Vagina (tissue), 2 donors: ENCODE results near the gene CELF4. TPM values are rescaled to one million over a fixed set of nuclear protein-coding genes. Genes with fewer than 3 reads are reported as not detected.

Experiments
- DNase-seq, 2 donors: peaks; one replicate each; pipeline ENCODE4 v3.0.0-alpha.2; 2017; ENCODE audit errors: extremely low spot score in 2 of 2
- H3K27ac ChIP-seq: fragments of 200-600 bp; sonication (generic); one replicate; pipeline ENCODE4 v1.5.1; 2019
- H3K27me3 ChIP-seq: fragments of 200-600 bp; sonication (generic); one replicate; pipeline ENCODE4 v1.5.1; 2019
- H3K36me3 ChIP-seq, 2 donors: fragments of 200-600 bp; sonication (generic); one replicate each; pipeline ENCODE4 v1.5.1; 2017 to 2019
- H3K4me1 ChIP-seq: fragments of 200-600 bp; sonication (generic); one replicate; pipeline ENCODE4 v1.5.1; 2019
- H3K4me3 ChIP-seq, 2 donors: fragments of 200-600 bp; sonication (generic); 1 replicate in 1 of 2; 2 replicates in 1 of 2; pipeline ENCODE4 v1.5.1; 2016 to 2019
- H3K9me3 ChIP-seq: fragments of 200-600 bp; sonication (generic); one replicate; pipeline ENCODE4 v1.5.1; 2019
- CTCF ChIP-seq, 3 experiments: fragments of 450-650 bp in 2 of 3; fragments of 200-600 bp in 1 of 3; sonication (generic) in 1 of 3; IDR thresholded peaks; one replicate each; pipeline ENCODE4 v1.5.1; 2017 to 2019; ENCODE audit warnings: antibody characterized with exemption in 3 of 3, mild to moderate bottlenecking in 2 of 3, moderate library complexity in 2 of 3
- POLR2A ChIP-seq, 2 donors: fragments of 450-650 bp; IDR thresholded peaks; one replicate each; pipeline ENCODE4 v1.6.1; 2017; ENCODE audit warnings: antibody characterized with exemption in 2 of 2, mild to moderate bottlenecking in 2 of 2, moderate library complexity in 2 of 2
- POLR2AphosphoS5 ChIP-seq, 2 donors: sonication (generic); formaldehyde crosslinking; IDR thresholded peaks; one replicate each; pipeline ENCODE4 v1.9.0; 2017; ENCODE audit warnings: antibody characterized with exemption in 2 of 2, mild to moderate bottlenecking in 2 of 2, low read depth in 1 of 2; ENCODE audit not compliant: insufficient read depth in 1 of 2
- intact Hi-C: fragments of 100-400 bp; cut with DNase I; formaldehyde crosslinking; loops from one replicate; pipeline ENCODE4 v1.15.1; 2023
- total RNA-seq: library from RNA; depleted of rRNA; stranded (reverse); fragments of >200 nt; gene quantifications from one replicate; pipeline ENCODE4 v1.2.3, GENCODE V29; 2016

Gene CELF4
- total RNA-seq, 1 donor from 2014 or later, result 2.2 TPM

DNA sequence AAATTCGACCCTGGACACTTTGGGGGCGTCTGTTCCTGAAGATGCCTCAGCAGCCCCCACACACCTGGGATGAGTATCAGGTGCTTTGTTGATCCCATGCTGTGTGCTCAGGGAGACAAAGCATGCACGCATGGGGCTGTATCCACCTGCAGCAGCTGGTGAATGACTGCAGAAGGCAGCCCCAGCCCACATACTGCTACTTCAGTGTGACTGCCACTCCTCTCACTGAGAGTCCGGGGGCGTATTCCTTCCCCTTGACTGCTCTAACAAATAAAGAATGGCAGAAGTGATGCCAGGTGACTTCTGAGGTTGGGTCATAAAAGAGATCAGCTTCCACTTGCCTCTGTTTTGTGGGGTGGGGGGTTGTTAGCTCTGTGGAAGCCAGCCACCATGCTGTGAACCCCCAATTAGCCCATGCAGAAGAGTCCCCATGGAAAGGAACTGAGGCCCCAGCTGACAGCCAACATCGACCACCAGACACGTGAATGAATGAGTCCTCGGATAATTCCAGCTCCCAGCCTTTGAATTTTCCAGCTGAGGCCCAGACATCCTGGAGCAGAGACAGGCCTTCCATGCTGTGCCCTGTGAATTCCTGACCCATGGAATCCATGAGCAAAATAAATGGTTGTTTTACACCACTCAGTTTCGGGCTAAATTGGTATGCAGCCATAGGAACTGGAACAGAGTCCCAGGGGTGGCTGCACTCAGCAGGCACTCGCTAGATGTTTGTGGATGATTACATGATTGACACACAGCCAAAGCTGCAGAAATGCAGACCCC lies 289.3 kb downstream of the CELF4 start:
- TF ChIP-seq POLR2AphosphoS5 (IDR thresholded peaks at IDR 0.05; ENCODE audit: insufficient read depth in 1 of 2, low read depth in 1 of 2) (no peak), POLR2A (IDR thresholded peaks at IDR 0.05) (no peak), CTCF (IDR thresholded peaks at IDR 0.05) (no peak)
- no peaks in the 10 kb centered on the region for H3K9me3 ChIP-seq
- H3K27ac ChIP-seq, result no peak overlapping the region
- H3K4me3 ChIP-seq, result no peak overlapping the region
- no peak for DNase-seq
- H3K36me3 ChIP-seq, result no peaks in the 10 kb centered on the region
- H3K27me3 ChIP-seq, result no peaks in the 10 kb centered on the region
- H3K4me1 ChIP-seq, result peaks cover 8% of the 10 kb centered on the region
- intact Hi-C loops, result no loop called here

GRCh38 chr18:37275237-37275741 lies 290.3 kb downstream of the CELF4 start:
- H3K4me3 ChIP-seq, result no peak overlapping the region
- intact Hi-C loops, result no loop called here

GRCh38 chr18:37274309-37275236 lies 291.0 kb downstream of the CELF4 start:
- H3K4me3 ChIP-seq, result no peak overlapping the region
- peaks cover 8% of the 10 kb centered on the region for H3K4me1 ChIP-seq
- no peaks in the 10 kb centered on the region for H3K9me3 ChIP-seq
- DNase-seq, result no peak
- H3K27ac ChIP-seq, result no peak overlapping the region
- intact Hi-C loops, result no loop called here
- TF ChIP-seq POLR2A (IDR thresholded peaks at IDR 0.05), result no peak
- H3K27me3 ChIP-seq, result no peaks in the 10 kb centered on the region
- no peaks in the 10 kb centered on the region for H3K36me3 ChIP-seq

More at GRCh38 chr18:37275237-37275741, 290.3 kb downstream of the CELF4 start:
- Histone ChIP-seq H3K9me3 (no peaks in the 10 kb centered on the region), H3K27ac (no peak overlapping the region), H3K27me3 (no peaks in the 10 kb centered on the region), H3K36me3 (no peaks in the 10 kb centered on the region), H3K4me1 (peaks cover 8% of the 10 kb centered on the region)
- no peak for TF ChIP-seq POLR2AphosphoS5 (IDR thresholded peaks at IDR 0.05; ENCODE audit: insufficient read depth in 1 of 2, low read depth in 1 of 2)
- no peak for TF ChIP-seq POLR2A (IDR thresholded peaks at IDR 0.05)
- no peak for TF ChIP-seq CTCF (IDR thresholded peaks at IDR 0.05)
- no peak for DNase-seq

DNA sequence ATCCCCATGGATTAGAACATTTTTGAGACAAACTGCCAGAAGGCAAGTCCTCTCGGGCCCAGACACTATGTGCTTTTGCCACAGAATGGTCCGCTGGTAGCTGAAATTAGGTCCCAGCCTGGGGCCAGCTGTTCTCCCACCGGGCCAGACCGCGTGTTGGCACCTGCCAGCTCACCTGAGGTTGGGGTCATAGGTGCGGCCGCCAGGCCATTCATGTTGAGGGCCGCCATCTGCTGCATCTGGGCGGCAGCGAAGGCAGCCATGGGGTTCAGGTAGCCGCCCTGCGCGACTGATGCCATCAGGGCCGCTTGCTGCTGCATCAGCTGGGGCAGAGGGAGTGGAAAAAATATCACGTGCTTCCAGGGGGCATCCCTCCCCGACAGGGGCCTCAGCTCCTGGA lies 292.8 kb downstream of the CELF4 start:
- Histone ChIP-seq H3K27me3 (no peaks in the 10 kb centered on the region), H3K36me3 (no peaks in the 10 kb centered on the region), H3K4me1 (peaks cover 8% of the 10 kb centered on the region), H3K27ac (no peak overlapping the region), H3K4me3 (no peak overlapping the region), H3K9me3 (no peaks in the 10 kb centered on the region)
- intact Hi-C loops, result no loop called here
- DNase-seq, result no peak
- TF ChIP-seq CTCF (IDR thresholded peaks at IDR 0.05) (no peak), POLR2AphosphoS5 (IDR thresholded peaks at IDR 0.05; ENCODE audit: insufficient read depth in 1 of 2, low read depth in 1 of 2) (no peak), POLR2A (IDR thresholded peaks at IDR 0.05) (no peak)

- Histone ChIP-seq H3K9me3 (no peaks in the 10 kb centered on the region), H3K36me3 (no peaks in the 10 kb centered on the region), H3K4me1 (peaks cover 8% of the 10 kb centered on the region), H3K27ac (no peak overlapping the region), H3K27me3 (no peaks in the 10 kb centered on the region), H3K4me3 (no peak overlapping the region)
- no peak for DNase-seq
- intact Hi-C loops, result no loop called here
- TF ChIP-seq POLR2AphosphoS5 (IDR thresholded peaks at IDR 0.05; ENCODE audit: insufficient read depth in 1 of 2, low read depth in 1 of 2), result no peak
- TF ChIP-seq CTCF (IDR thresholded peaks at IDR 0.05), result no peak
- no peak for TF ChIP-seq POLR2A (IDR thresholded peaks at IDR 0.05)
Observed at GRCh38 chr18:37272226-37272625, 293.4 kb downstream of the CELF4 start.
